ENCODE measurements around the gene RFC2.

RFC2 gene

DNA sequence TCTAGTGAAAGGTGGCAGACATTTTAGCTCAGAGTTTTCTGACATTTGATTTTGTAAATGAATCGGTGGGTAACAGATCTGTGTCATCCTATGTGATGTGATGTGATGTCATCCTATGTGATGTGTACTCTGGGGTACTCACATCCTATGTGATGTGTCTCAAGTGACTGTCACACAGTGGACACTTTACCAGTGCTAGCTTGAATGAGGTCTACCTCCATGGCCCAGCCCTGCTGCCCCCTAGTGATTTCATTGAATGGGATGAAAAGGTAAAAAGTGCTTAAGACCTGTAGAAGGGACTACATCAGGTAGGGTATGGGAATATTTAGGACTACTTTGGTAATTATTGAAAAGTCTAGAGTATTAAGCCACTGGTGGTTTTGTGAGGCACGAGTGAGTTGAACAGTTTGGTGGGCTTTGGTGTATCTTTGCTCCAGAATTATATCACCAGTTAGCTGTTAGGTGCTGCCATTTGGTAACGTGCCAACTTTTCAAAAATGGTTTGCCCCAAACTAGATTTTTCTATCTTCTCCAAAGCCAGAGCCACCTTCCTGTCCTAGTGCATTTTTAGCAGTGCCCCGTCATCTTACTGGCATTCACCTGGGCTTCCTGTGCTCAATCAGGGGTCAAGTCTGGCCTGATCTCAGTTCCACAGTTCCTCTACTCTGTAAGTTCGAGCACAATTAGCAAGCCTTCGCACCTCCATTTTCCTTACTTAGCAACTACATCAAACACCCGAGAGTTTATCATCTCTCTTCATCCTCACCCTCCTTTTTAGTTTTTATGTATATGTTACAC lies 70.3 kb downstream of the RFC2 start:
- H3K27ac Mint-ChIP-seq, result peak overlapping the region; percentile 18
- H3K9me3 Mint-ChIP-seq, result no peaks in the 10 kb centered on the region
- H3K36me3 Mint-ChIP-seq (ENCODE audit: low read depth), result peaks cover 25% of the 10 kb centered on the region
- H3K4me3 Mint-ChIP-seq, result no peak overlapping the region
- no peaks in the 10 kb centered on the region for H3K27me3 Mint-ChIP-seq (ENCODE audit: low read depth)
- peaks cover 47% of the 10 kb centered on the region for H3K4me1 Mint-ChIP-seq (ENCODE audit: low read depth)

DNA sequence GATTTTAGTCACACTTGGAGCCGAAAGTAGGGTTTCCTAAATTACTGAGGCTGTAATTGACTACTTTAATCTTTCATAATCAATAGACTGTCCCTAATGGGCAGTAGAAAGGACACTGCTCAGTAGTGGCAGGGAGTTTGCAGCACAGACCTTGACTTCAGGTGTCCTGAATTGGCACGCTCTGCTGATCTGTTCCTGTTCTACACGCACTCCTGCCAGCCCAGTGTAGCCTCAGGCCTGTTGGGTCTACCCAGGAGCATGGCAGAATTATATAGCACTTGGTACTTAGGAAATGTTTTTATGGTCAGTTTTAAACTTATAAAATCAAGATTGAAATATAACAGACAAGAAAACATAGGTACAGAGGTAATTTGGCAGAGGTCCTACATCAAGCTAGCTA lies 71.1 kb downstream of the RFC2 start:
- Mint-ChIP-seq H3K27ac (peak overlapping the region; percentile 58), H3K9me3 (no peaks in the 10 kb centered on the region), H3K4me1 (ENCODE audit: low read depth) (peaks cover 52% of the 10 kb centered on the region), H3K36me3 (ENCODE audit: low read depth) (peaks cover 21% of the 10 kb centered on the region), H3K4me3 (no peak overlapping the region), H3K27me3 (ENCODE audit: low read depth) (no peaks in the 10 kb centered on the region)

DNA sequence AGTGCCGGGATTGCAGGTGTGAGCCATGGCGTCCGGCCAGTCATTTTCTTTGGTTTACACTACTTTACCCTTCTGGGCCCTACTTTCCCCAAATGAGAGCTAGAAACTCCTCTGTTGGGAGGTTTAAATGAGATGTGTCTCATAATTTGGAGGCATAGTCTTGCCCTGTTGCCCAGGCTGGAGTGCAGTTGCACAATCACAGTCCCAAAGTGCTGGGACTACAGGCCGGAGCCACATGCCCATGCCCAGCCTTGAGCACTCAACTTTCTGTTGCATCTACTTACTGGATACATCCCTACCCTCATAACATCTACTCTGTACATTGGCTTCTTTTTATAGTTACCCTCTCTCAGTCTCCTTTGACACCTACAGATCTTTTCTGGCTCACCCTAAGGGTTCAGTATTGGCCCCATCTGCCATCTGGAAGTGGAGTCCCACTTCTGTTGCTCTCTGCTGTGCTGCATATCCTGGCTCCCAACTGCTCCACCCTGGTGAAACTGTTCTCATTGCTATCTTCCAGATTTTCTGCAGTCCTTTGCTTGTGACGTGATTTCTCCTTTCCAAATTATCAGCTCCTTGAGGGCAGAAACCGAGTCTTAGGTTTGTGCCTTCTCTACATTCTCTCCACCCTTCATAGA lies 71.6 kb downstream of the RFC2 start:
- H3K9me3 Mint-ChIP-seq, result no peaks in the 10 kb centered on the region
- peaks cover 19% of the 10 kb centered on the region for H3K36me3 Mint-ChIP-seq (ENCODE audit: low read depth)
- H3K4me1 Mint-ChIP-seq (ENCODE audit: low read depth), result peaks cover 55% of the 10 kb centered on the region
- H3K4me3 Mint-ChIP-seq, result no peak overlapping the region
- H3K27ac Mint-ChIP-seq, result peak overlapping the region; percentile 6
- H3K27me3 Mint-ChIP-seq (ENCODE audit: low read depth), result no peaks in the 10 kb centered on the region

DNA sequence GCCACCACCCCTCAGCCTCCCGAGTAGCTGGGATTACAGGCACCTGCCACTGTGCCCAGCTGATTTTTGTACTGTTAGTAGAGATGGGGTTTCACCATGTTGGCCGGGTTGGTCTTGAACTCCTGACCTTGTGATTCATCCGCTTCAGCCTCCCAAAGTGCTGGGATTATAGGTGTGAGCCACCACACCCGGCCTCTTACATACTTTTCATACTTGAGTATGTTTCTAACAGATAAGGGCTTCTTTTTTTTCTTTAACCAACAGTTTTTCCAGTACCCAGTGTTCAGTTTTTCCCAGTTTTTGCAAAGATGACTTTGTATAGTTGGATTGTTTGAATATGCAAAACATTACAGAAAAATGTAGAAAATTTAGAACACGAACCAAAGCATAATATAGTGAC lies 72.4 kb downstream of the RFC2 start:
- Mint-ChIP-seq H3K27ac (no peak overlapping the region), H3K4me3 (no peak overlapping the region), H3K4me1 (ENCODE audit: low read depth) (peaks cover 56% of the 10 kb centered on the region), H3K27me3 (ENCODE audit: low read depth) (no peaks in the 10 kb centered on the region), H3K9me3 (no peaks in the 10 kb centered on the region), H3K36me3 (ENCODE audit: low read depth) (peaks cover 19% of the 10 kb centered on the region)

Data from T-helper 1 cell treated with Interleukin-12 subunit alpha and Interleukin-12 subunit beta and Interleukin-4 antibody, amounts not matched to agents 30 μg/mL and 1 μg/mL, for 36 hours (primary cell).